HCT116 (cell line): ENCODE data around the gene ZSCAN16. TPM values are rescaled to one million over a fixed set of nuclear protein-coding genes. Genes with fewer than 3 reads are reported as not detected.

ENCODE experiments used
- ATAC-seq: fragments of 200-7000 bp; cut with Tn5 transposase; 2 replicates; pipeline ENCODE4 v1.9.1; 2020; ENCODE audit warnings: mild to moderate bottlenecking, moderate library complexity
- BruUV-seq: library from RNA; stranded (reverse); fragments of 400-500 nt; replicated peaks from 2 replicates; lab custom pipeline; 2021; lab: Mats Ljungman, UMichigan
- CTCF ChIA-PET: fragments of 300-600 bp; sonication (Branson Sonifier 250); formaldehyde crosslinking; loops from one replicate; lab custom pipeline; 2021; ENCODE audit warnings: antibody characterized with exemption; lab: Charles Lee
- POLR2A ChIA-PET: fragments of 300-600, 350-600 bp; sonication (Branson Sonifier 250); formaldehyde crosslinking; loops from one replicate; lab custom pipeline; 2021; ENCODE audit warnings: antibody characterized with exemption; lab: Charles Lee
- RAD21 ChIA-PET, 2 experiments: fragments of 300-600 bp; sonication (Branson Sonifier 250); formaldehyde crosslinking; loops; one replicate each; lab custom pipeline; 2023; ENCODE audit warnings: low total read pairs in 2 of 2; ENCODE audit not compliant: uncharacterized antibody in 2 of 2, unreplicated experiment in 2 of 2, low non-redundant PET in 1 of 2; lab: Charles Lee
- DNase-seq: peaks from one replicate; pipeline ENCODE4 v3.0.0-alpha.2; 2010; ENCODE audit warnings: low read depth, low spot score
- H2AFZ ChIP-seq: fragments of 200-600 bp; shearing (Covaris generic), sonication (generic); 2 replicates; pipeline ENCODE4 v1.6.1; 2017; ENCODE audit warnings: low read depth, mixed run types, mixed read lengths, antibody characterized with exemption, low read length; ENCODE audit not compliant: poor library complexity, severe bottlenecking
- H3K27ac ChIP-seq: 2 replicates; pipeline ENCODE4 v1.5.1; 2012; ENCODE audit warnings: low read depth, low read length
- H3K27me3 ChIP-seq: fragments of 200-600 bp; sonication (generic); 2 replicates; pipeline ENCODE4 v1.6.1; 2016; ENCODE audit warnings: mixed run types, low read length, mixed read lengths; ENCODE audit not compliant: insufficient read depth
- H3K36me3 ChIP-seq, 2 experiments: fragments of 200-500 bp in 1 of 2; fragments of 200-600 bp in 1 of 2; sonication (Bioruptor generic) in 1 of 2; sonication (generic) in 1 of 2; 2 replicates each; pipeline versions ENCODE4 v1.5.1 to v1.6.1; 2014 to 2016; ENCODE audit warnings: low read length in 2 of 2, inconsistent platforms in 1 of 2, mixed read lengths in 1 of 2, mixed run types in 1 of 2; ENCODE audit not compliant: insufficient read depth in 2 of 2, control insufficient read depth in 1 of 2
- H3K4me1 ChIP-seq, 2 experiments: fragments of 200-600 bp in 1 of 2; sonication (generic) in 1 of 2; 2 replicates each; pipeline versions ENCODE4 v1.5.1 to v1.6.1; 2012 to 2017; ENCODE audit warnings: low read length in 2 of 2, inconsistent platforms in 1 of 2, mild to moderate bottlenecking in 1 of 2, mixed read lengths in 1 of 2, mixed run types in 1 of 2, moderate library complexity in 1 of 2; ENCODE audit not compliant: insufficient read depth in 2 of 2, control insufficient read depth in 1 of 2
- H3K4me2 ChIP-seq: fragments of 200-600 bp; sonication (generic); 2 replicates; pipeline ENCODE4 v1.6.1; 2017; ENCODE audit warnings: mixed run types, low read length, mixed read lengths
- H3K4me3 ChIP-seq, 2 experiments: fragments of 200-600 bp in 1 of 2; sonication (generic) in 1 of 2; replicated peaks in 1 of 2; 2 replicates each; pipeline ENCODE4 v1.5.1; 2011 to 2016; ENCODE audit warnings: low read length in 2 of 2, control low read depth in 1 of 2, low read depth in 1 of 2, mild to moderate bottlenecking in 1 of 2, mixed read lengths in 1 of 2, mixed run types in 1 of 2
- H3K79me2 ChIP-seq: fragments of 200-600 bp; sonication (generic); 2 replicates; pipeline ENCODE4 v1.6.1; 2017; ENCODE audit warnings: mild to moderate bottlenecking, mixed run types, low read length, moderate library complexity, mixed read lengths; ENCODE audit not compliant: insufficient read depth
- H3K9ac ChIP-seq: fragments of 200-600 bp; sonication (generic); 2 replicates; pipeline ENCODE4 v1.6.1; 2016; ENCODE audit warnings: low read length, mixed read lengths
- H3K9me2 ChIP-seq: fragments of 200-600 bp; sonication (generic), shearing (Covaris generic); 2 replicates; pipeline ENCODE4 v1.6.1; 2017; ENCODE audit warnings: mixed run types, mild to moderate bottlenecking, moderate library complexity; ENCODE audit not compliant: insufficient read depth
- H3K9me3 ChIP-seq, 2 experiments: fragments of 200-500 bp in 1 of 2; fragments of 200-600 bp in 1 of 2; sonication (Bioruptor generic) in 1 of 2; sonication (generic) in 1 of 2; 2 replicates each; pipeline ENCODE4 v1.6.1; 2014 to 2017; ENCODE audit warnings: low read length in 2 of 2, mixed read lengths in 2 of 2, inconsistent platforms in 1 of 2, low read depth in 1 of 2, mild to moderate bottlenecking in 1 of 2, mixed run types in 1 of 2, moderate library complexity in 1 of 2; ENCODE audit not compliant: control insufficient read depth in 1 of 2, insufficient read depth in 1 of 2
- H4K20me1 ChIP-seq: fragments of 200-600 bp; sonication (generic), shearing (Covaris generic); 2 replicates; pipeline ENCODE4 v1.6.1; 2017; ENCODE audit warnings: mixed run types, mild to moderate bottlenecking, moderate library complexity; ENCODE audit not compliant: insufficient read depth
- ATF3 ChIP-seq: IDR thresholded peaks from 2 replicates; pipeline ENCODE4 v1.6.1; 2012
- CEBPB ChIP-seq: IDR thresholded peaks from 2 replicates; pipeline ENCODE4 v1.6.1; 2012; ENCODE audit warnings: low read depth
- EGR1 ChIP-seq: IDR thresholded peaks from 2 replicates; pipeline ENCODE4 v1.6.1; 2012; ENCODE audit warnings: low read depth
- EZH2phosphoT487 ChIP-seq: fragments of 200-600 bp; IDR thresholded peaks from 2 replicates; pipeline ENCODE4 v1.6.1; 2018; ENCODE audit warnings: antibody characterized with exemption, borderline replicate concordance
- FOSL1 ChIP-seq: IDR thresholded peaks from 2 replicates; pipeline ENCODE4 v1.6.1; 2012; ENCODE audit warnings: low read depth
- JUND ChIP-seq: IDR thresholded peaks from 2 replicates; pipeline ENCODE4 v1.6.1; 2012
- MAX ChIP-seq: IDR thresholded peaks from 2 replicates; pipeline ENCODE4 v1.6.1; 2012
- RAD21 ChIP-seq: IDR thresholded peaks from 2 replicates; pipeline ENCODE4 v1.6.1; 2012; ENCODE audit warnings: low read depth, mild to moderate bottlenecking
- REST ChIP-seq: IDR thresholded peaks from 2 replicates; pipeline ENCODE4 v1.6.1; 2012; ENCODE audit warnings: low read depth
- SIN3A ChIP-seq: IDR thresholded peaks from 2 replicates; pipeline ENCODE4 v1.6.1; 2012; ENCODE audit warnings: low read depth
- SP1 ChIP-seq: IDR thresholded peaks from 2 replicates; pipeline ENCODE4 v1.6.1; 2012; ENCODE audit warnings: low read depth
- SRF ChIP-seq: IDR thresholded peaks from 2 replicates; pipeline ENCODE4 v1.6.1; 2012; ENCODE audit warnings: low read depth
- YY1 ChIP-seq: IDR thresholded peaks from 2 replicates; pipeline ENCODE4 v1.6.1; 2011; ENCODE audit warnings: low read length, low read depth, moderate library complexity, mild to moderate bottlenecking; ENCODE audit not compliant: insufficient replicate concordance; ENCODE audit errors: extremely low read depth
- ZNF274 ChIP-seq: fragments of 200-500 bp; sonication (Bioruptor generic); IDR thresholded peaks from 2 replicates; pipeline ENCODE4 v1.6.1; 2014; ENCODE audit warnings: mild to moderate bottlenecking, low read depth, low read length, inconsistent platforms
- intact Hi-C: fragments of 100-400 bp; cut with micrococcal nuclease; formaldehyde crosslinking; loops from 2 replicates; pipeline ENCODE4 v1.10.0; 2022
- total RNA-seq: library from RNA; stranded (reverse); gene quantifications from one replicate; pipeline ENCODE4 v1.2.1, GENCODE V29; 2021; ENCODE audit not compliant: unreplicated experiment
- TF ChIP-seq, protein P1 (sequence below): IDR thresholded peaks from 2 replicates; pipeline ENCODE4 v1.6.1; 2011; ENCODE audit warnings: mild to moderate bottlenecking, low read length, moderate library complexity; ENCODE audit not compliant: insufficient replicate concordance; ENCODE audit errors: extremely low read depth

The ZSCAN16 gene
- total RNA-seq, 1 experiment from 2014 or later: 5.0 TPM

- no peak for ATAC-seq
- POLR2A ChIA-PET: no interaction called here
Observed at GRCh38 chr6:28172006-28172405, 47.6 kb downstream of the ZSCAN16 start.

GRCh38 chr6:28176373-28176772 lies 52.0 kb downstream of the ZSCAN16 start:
- Histone ChIP-seq H3K4me1 (no peaks in the 10 kb centered on the region), H3K9me2 (no peaks in the 10 kb centered on the region), H3K9ac (no peak overlapping the region), H3K4me3 (no peak overlapping the region), H3K79me2 (no peaks in the 10 kb centered on the region), H2AFZ (no peak overlapping the region), H3K27ac (no peak overlapping the region), H3K36me3 (no peaks in the 10 kb centered on the region), H3K4me2 (no peak overlapping the region), H3K9me3 (no peaks in the 10 kb centered on the region), H4K20me1 (no peaks in the 10 kb centered on the region), H3K27me3 (no peaks in the 10 kb centered on the region)
- RAD21 ChIA-PET: no interaction called here
- CTCF ChIA-PET: no interaction called here
- DNase-seq (no peak), ATAC-seq (no peak)
- POLR2A ChIA-PET: interaction anchor here (0.7 kb wide), 1 partner anchor 9 kb away, joined by 4 read pairs; no protein-coding TSS in a partner anchor
- no TSS peak for BruUV-seq
- intact Hi-C loops: no loop called here
- TF ChIP-seq YY1 (no peak), EZH2phosphoT487 (no peak), SRF (no peak), ZNF274 (no peak), REST (no peak), SIN3A (no peak), EGR1 (no peak), RAD21 (no peak), CEBPB (no peak), FOSL1 (no peak), ATF3 (no peak)
- TF ChIP-seq, protein P1, sequence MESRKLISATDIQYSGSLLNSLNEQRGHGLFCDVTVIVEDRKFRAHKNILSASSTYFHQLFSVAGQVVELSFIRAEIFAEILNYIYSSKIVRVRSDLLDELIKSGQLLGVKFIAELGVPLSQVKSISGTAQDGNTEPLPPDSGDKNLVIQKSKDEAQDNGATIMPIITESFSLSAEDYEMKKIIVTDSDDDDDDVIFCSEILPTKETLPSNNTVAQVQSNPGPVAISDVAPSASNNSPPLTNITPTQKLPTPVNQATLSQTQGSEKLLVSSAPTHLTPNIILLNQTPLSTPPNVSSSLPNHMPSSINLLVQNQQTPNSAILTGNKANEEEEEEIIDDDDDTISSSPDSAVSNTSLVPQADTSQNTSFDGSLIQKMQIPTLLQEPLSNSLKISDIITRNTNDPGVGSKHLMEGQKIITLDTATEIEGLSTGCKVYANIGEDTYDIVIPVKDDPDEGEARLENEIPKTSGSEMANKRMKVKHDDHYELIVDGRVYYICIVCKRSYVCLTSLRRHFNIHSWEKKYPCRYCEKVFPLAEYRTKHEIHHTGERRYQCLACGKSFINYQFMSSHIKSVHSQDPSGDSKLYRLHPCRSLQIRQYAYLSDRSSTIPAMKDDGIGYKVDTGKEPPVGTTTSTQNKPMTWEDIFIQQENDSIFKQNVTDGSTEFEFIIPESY: no peak

More at GRCh38 chr6:28172006-28172405, 47.6 kb downstream of the ZSCAN16 start:
- Histone ChIP-seq H3K36me3 (no peaks in the 10 kb centered on the region), H3K79me2 (no peaks in the 10 kb centered on the region), H2AFZ (no peak overlapping the region), H3K4me1 (no peaks in the 10 kb centered on the region), H3K4me2 (no peak overlapping the region), H3K9ac (no peak overlapping the region), H3K27ac (no peak overlapping the region), H3K9me2 (no peaks in the 10 kb centered on the region), H4K20me1 (no peaks in the 10 kb centered on the region), H3K27me3 (no peaks in the 10 kb centered on the region), H3K4me3 (no peak overlapping the region), H3K9me3 (no peaks in the 10 kb centered on the region)
- ChIA-PET CTCF (no interaction called here), RAD21 (no interaction called here)
- BruUV-seq: no TSS peak
- intact Hi-C loops: no loop called here
- no peak for DNase-seq
- TF ChIP-seq FOSL1 (no peak), JUND (no peak), MAX (no peak), SP1 (no peak), YY1 (no peak), RAD21 (no peak), SIN3A (no peak)
